Activated naive CD8-positive, alpha-beta T cell treated with anti-CD3 and anti-CD28 coated beads for 36 hours (primary cell): ENCODE data around the gene SLC17A8. TPM values are rescaled to one million over a fixed set of nuclear protein-coding genes. Genes with fewer than 3 reads are reported as not detected.
"Not testable (repeated sequence)": the region's sequence is repeated elsewhere in the genome, so short reads cannot be mapped to it uniquely, and the experiment has no call there.

ENCODE experiments used
- DNase-seq: peaks from one replicate; pipeline ENCODE4 v3.0.0; 2021
- H3K27ac Mint-ChIP-seq: one replicate; pipeline ENCODE4 v1.8.0; 2022; ENCODE audit warnings: mild to moderate bottlenecking, moderate library complexity, mixed read lengths
- H3K27me3 Mint-ChIP-seq: one replicate; pipeline ENCODE4 v1.8.0; 2022; ENCODE audit warnings: mild to moderate bottlenecking, mixed read lengths
- H3K36me3 Mint-ChIP-seq: one replicate; pipeline ENCODE4 v1.8.0; 2021; ENCODE audit warnings: mild to moderate bottlenecking, mixed read lengths
- H3K4me1 Mint-ChIP-seq: one replicate; pipeline ENCODE4 v1.8.0; 2021; ENCODE audit warnings: mixed read lengths
- H3K4me3 Mint-ChIP-seq: one replicate; pipeline ENCODE4 v1.8.0; 2022; ENCODE audit warnings: mild to moderate bottlenecking, moderate library complexity, mixed read lengths
- H3K9me3 Mint-ChIP-seq: one replicate; pipeline ENCODE4 v1.8.0; 2022; ENCODE audit warnings: mixed read lengths
- total RNA-seq, 2 experiments: library from RNA; stranded (reverse); gene quantifications; one replicate each; pipeline ENCODE4 v1.2.3, GENCODE V29; 2021

SLC17A8 gene
- total RNA-seq, 2 experiments from 2014 or later: not detected

DNA sequence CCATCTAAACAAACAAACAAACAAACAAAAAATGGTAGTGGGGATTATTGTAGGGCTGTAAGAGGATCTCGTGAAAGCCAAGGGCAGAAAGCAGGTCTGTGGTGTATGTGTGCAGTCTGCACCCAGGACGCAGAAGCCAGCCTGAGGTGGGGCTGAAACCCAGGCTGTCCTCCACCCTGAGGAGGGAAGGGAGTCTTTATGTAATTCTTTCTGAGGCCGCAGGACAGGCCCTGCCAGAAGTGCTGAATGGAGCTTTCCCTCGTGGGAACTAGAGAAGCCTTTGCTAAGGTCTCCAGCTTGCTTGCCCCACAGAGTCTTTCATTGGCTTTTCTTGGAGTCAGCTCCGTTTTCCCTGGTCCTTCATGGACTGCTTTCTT is 27.7 kb downstream of the SLC17A8 start:
- no peaks in the 10 kb centered on the region for H3K9me3 Mint-ChIP-seq
- peaks cover 7% of the 10 kb centered on the region for H3K27me3 Mint-ChIP-seq
- H3K4me1 Mint-ChIP-seq: no peaks in the 10 kb centered on the region
- no peak overlapping the region for H3K27ac Mint-ChIP-seq
- H3K36me3 Mint-ChIP-seq: no peaks in the 10 kb centered on the region
- no peak overlapping the region for H3K4me3 Mint-ChIP-seq
- DNase-seq: no peak

DNA sequence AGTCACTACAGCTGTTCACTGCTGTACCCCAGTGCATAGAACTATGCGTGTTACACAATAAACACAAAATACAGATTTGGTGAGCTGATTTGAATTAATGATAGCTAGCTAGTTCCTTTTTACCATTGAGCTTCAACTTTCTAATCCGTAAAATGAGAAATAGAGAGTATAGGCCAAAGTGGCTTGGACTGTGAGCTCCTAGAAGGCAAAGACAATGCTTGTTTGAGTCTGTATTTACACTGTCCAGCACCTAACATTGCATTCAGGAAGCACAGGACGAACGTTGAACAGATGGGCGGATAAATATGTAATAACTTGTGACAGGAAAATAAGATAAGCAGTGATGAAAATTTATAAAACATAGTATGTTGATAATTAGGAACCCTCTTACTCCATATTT is 31.5 kb downstream of the SLC17A8 start:
- H3K9me3 Mint-ChIP-seq: no peaks in the 10 kb centered on the region
- no peak for DNase-seq
- no peaks in the 10 kb centered on the region for H3K36me3 Mint-ChIP-seq
- no peak overlapping the region for H3K4me3 Mint-ChIP-seq
- H3K4me1 Mint-ChIP-seq: no peaks in the 10 kb centered on the region
- no peak overlapping the region for H3K27ac Mint-ChIP-seq
- H3K27me3 Mint-ChIP-seq: peaks cover 7% of the 10 kb centered on the region

DNA sequence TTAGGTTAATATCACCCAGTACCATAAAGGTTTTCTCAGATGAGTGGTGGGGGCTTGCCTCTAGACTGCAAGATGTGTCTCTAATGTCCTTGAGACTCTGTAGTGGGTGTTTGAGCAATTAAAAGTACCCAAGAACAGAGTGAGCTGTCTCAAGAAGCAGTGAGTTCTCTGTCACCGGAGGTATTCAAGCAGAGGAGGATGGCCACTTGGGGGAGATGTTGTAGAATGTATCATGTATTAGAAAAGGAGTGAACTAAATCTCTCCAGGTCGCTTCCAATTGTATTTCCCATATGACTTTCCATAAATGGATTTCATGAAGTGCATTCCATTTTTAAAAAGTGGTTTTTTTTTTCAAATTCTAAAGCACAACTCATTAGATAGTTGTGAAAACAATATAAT is 35.0 kb downstream of the SLC17A8 start:
- no peaks in the 10 kb centered on the region for H3K4me1 Mint-ChIP-seq
- H3K36me3 Mint-ChIP-seq: no peaks in the 10 kb centered on the region

DNA sequence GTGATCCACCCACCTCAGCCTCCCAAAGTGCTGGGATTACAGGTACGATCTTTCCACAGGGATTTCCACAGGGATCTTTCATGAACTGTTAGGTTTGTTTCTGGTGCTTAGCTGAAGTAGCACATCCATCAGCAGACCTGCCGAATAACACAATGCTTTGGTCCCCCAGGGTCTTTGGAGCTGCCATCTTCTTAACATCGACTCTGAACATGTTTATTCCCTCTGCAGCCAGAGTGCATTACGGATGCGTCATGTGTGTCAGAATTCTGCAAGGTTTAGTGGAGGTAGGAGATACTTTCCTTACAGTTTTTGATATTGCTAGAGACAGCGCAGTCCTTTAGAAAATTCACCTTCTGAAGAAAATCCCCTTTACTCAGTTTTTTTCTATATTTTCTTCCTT is 36.3 kb downstream of the SLC17A8 start:
- no peak for DNase-seq
- Mint-ChIP-seq H3K36me3 (no peaks in the 10 kb centered on the region), H3K27ac (no peak overlapping the region), H3K27me3 (peaks cover 3% of the 10 kb centered on the region), H3K4me1 (no peaks in the 10 kb centered on the region), H3K9me3 (no peaks in the 10 kb centered on the region), H3K4me3 (no peak overlapping the region)

More for the DNA sequence above, 35.0 kb downstream of the SLC17A8 start:
- H3K4me3 Mint-ChIP-seq: no peak overlapping the region
- no peaks in the 10 kb centered on the region for H3K9me3 Mint-ChIP-seq
- H3K27ac Mint-ChIP-seq: no peak overlapping the region
- no peak for DNase-seq
- peaks cover 7% of the 10 kb centered on the region for H3K27me3 Mint-ChIP-seq

DNA sequence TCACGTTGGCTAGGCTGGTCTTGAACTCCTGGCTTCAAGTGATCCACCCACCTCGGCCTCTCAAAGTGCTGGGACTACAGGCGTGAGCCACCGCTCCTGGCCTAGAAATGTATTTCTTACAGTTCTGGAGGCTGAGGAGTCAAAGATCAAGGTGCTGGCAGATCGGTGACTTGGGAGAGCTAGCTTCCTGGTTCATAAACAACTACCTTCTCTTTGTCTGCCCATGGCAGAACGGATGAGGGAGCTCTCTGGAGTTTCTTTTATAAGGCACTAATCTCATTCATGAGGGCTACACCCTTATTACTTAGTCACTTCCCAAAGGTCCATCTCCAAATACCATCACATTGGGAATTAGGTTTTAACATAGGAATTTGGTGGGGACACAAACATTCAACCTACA is 38.9 kb downstream of the SLC17A8 start:
- Mint-ChIP-seq H3K36me3 (no peaks in the 10 kb centered on the region), H3K27ac (no peak overlapping the region), H3K4me3 (no peak overlapping the region), H3K27me3 (no peaks in the 10 kb centered on the region), H3K4me1 (no peaks in the 10 kb centered on the region), H3K9me3 (no peaks in the 10 kb centered on the region)
- DNase-seq: no peak

DNA sequence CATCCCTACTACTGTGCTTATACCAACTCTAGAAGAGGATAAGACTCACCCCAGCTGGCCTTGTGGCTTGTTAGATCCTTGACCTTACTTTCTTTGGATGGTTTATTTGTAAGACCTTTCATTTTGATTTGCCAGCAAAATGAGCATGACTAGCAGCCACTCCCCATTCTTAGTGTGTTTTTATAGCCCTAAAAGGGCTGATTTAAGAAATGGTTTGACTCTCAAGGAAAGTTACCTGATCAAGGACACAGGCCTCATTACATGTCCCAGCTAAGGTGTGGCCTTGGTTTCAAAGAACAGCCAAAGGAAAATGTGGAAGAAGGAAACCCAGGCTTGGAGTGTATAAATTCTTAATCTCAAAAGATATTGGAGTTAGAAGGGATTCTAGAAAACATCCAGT is 41.4 kb downstream of the SLC17A8 start:
- H3K27ac Mint-ChIP-seq: no peak overlapping the region
- no peaks in the 10 kb centered on the region for H3K27me3 Mint-ChIP-seq
- no peak overlapping the region for H3K4me3 Mint-ChIP-seq
- no peaks in the 10 kb centered on the region for H3K4me1 Mint-ChIP-seq
- H3K9me3 Mint-ChIP-seq: no peaks in the 10 kb centered on the region
- no peak for DNase-seq
- no peaks in the 10 kb centered on the region for H3K36me3 Mint-ChIP-seq

DNA sequence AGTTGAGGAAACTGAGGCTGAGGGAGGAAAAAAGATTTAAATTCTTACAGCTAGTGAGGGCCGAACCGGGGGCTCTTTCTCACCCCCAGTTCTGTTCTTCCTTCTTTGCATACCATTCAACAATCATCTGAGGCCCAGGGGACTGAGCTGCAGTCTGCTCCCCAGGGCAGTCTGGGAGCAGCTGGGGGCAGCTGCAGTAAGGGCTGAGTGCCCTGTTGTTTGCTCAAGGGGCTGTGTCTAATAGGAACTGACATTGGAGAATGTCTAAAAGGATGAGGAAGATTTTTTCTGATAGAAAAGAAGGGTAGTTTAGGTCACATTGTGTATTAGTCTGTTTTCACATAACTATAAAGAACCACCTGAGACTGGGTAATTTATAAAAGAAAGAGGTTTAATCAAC is 42.2 kb downstream of the SLC17A8 start:
- Mint-ChIP-seq H3K4me1 (no peaks in the 10 kb centered on the region), H3K4me3 (no peak overlapping the region), H3K36me3 (no peaks in the 10 kb centered on the region), H3K27me3 (peaks cover 5% of the 10 kb centered on the region), H3K27ac (no peak overlapping the region), H3K9me3 (no peaks in the 10 kb centered on the region)
- no peak for DNase-seq

DNA sequence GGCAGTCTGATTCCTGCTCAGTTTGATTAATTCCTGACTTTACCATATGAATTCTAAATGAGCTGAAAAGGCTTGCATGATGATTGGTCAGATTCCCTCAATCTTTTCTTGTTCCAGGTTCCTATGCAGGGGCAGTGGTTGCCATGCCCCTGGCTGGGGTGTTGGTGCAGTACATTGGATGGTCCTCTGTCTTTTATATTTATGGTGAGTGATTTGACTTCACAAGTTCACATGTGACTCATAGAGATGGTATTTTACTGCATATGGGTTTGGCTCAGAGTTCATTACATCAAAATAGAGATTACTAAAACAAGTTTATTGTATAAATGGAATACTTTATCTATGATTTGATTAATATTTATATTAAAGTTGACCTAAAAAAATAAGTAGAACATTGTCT is 44.8 kb downstream of the SLC17A8 start:
- H3K27ac Mint-ChIP-seq: no peak overlapping the region
- H3K9me3 Mint-ChIP-seq: no peaks in the 10 kb centered on the region
- no peak for DNase-seq
- no peaks in the 10 kb centered on the region for H3K4me1 Mint-ChIP-seq
- no peak overlapping the region for H3K4me3 Mint-ChIP-seq
- H3K36me3 Mint-ChIP-seq: no peaks in the 10 kb centered on the region
- H3K27me3 Mint-ChIP-seq: peaks cover 8% of the 10 kb centered on the region

DNA sequence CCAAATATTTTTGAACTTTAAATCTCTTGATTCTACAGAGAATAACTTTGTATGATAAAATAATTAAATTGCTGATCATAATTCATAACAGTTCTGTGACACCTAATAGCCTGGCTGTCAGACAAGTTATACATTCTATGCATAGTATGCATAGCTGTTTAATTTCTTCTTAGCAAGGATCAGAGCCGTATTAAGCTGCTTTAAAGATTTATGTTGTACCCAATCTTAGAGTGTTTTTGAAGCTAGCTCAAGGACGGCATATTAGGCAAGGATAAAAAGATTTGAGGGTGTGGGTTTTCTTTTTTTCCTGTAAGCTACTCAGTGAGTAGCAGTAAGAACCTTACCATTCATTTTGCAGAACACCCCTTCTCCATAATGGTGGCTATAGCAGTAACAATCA is 45.9 kb downstream of the SLC17A8 start:
- H3K27ac Mint-ChIP-seq: no peak overlapping the region
- H3K27me3 Mint-ChIP-seq: peaks cover 8% of the 10 kb centered on the region
- no peak for DNase-seq
- no peak overlapping the region for H3K4me3 Mint-ChIP-seq
- no peaks in the 10 kb centered on the region for H3K9me3 Mint-ChIP-seq
- H3K4me1 Mint-ChIP-seq: no peaks in the 10 kb centered on the region
- no peaks in the 10 kb centered on the region for H3K36me3 Mint-ChIP-seq

DNA sequence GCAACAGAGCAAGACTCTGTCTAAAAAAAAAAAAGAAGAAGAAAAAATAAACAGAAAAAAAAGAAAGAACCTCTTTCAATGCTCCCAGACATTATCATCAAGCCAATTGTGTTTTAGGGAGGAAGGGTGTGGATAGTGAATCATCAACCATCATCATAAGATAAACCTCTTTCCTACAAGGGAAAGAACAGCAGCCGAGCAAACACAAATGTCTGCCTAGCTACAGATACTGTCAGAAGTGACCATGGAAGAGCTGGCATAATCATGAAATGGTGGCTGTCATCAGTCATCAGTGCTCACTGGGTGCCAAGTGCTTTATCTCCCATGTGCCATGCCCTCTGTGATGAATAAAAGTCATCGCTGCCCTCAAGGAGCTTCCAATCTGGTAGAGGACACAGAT is 46.6 kb downstream of the SLC17A8 start:
- DNase-seq: no peak
- Mint-ChIP-seq H3K4me3 (no peak overlapping the region), H3K27me3 (peaks cover 8% of the 10 kb centered on the region), H3K4me1 (no peaks in the 10 kb centered on the region), H3K36me3 (no peaks in the 10 kb centered on the region), H3K9me3 (no peaks in the 10 kb centered on the region), H3K27ac (no peak overlapping the region)

DNA sequence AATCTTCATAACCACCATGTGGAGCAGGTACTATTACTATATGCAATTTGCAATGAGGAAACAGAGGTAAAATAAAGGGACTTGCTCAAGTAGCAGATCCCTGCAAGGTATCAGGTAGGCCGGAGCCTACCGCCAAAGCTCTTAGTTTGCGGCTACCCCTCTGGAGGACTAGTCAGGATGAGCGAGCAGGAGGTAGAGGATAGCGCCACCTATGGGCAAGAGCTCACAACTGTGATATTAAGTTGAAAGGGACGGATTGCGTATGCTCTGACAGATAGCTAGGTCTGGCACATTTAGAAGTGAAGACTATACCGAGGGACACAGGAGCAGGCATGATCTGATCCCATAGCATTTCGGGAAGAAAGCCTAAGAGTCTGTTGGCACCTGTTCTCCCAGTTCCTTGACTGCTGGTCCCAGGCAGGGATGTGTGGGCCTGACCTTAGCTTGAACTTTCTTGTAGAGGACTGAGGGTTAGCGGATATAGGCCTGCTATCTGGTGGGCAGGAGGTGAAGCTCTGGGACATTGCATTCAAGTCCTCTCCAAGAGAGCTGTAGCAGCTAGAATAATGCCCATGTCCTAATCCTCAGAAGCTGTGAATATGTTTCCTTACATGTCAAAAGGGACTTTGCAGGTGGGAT is 48.0 kb downstream of the SLC17A8 start:
- DNase-seq: peak; percentile 28
- no peak overlapping the region for H3K4me3 Mint-ChIP-seq
- peaks cover 14% of the 10 kb centered on the region for H3K27me3 Mint-ChIP-seq
- H3K4me1 Mint-ChIP-seq: no peaks in the 10 kb centered on the region
- H3K9me3 Mint-ChIP-seq: no peaks in the 10 kb centered on the region
- H3K27ac Mint-ChIP-seq: no peak overlapping the region
- no peaks in the 10 kb centered on the region for H3K36me3 Mint-ChIP-seq

DNA sequence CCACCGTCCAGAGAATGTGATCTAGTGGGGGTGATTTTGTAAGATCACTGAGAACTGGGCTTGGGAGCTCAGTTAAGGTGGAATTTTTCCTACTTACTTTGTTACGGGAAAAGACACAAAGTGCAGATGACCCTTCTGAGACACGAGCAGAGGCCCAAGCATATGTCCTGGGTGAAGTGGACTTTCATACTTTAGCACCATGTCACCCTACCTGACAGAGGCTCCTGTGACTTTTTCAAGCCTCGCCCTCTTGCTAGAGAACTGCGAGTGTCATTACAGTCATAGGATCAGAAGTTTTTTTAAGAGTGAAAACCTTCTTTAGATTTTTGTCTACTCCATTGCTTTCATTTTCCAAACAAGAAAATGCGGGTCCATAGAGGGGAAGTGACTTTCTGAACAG is 56.1 kb downstream of the SLC17A8 start:
- Mint-ChIP-seq H3K27ac (no peak overlapping the region), H3K36me3 (no peaks in the 10 kb centered on the region), H3K4me1 (no peaks in the 10 kb centered on the region), H3K27me3 (peaks cover 12% of the 10 kb centered on the region), H3K4me3 (no peak overlapping the region), H3K9me3 (no peaks in the 10 kb centered on the region)
- DNase-seq: no peak

DNA sequence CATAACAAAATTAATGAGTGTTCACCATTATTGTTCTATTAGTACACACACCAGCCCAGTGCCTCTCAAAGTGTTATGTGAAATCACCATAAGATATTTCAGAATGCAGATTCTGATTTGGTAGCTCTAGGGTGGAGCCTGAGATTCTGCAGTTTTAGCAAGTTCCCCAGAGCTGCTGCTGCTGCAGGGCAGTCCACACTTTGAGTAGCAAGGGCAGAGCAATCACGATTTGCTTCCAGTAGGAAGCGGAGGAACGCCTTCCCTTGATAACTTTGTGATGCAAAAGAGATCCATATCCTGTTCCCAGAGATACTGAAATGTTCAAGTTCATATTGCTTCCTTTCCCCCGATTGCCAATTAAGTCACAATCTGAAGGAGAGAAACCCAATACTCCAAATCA is 57.9 kb downstream of the SLC17A8 start:
- no peaks in the 10 kb centered on the region for H3K36me3 Mint-ChIP-seq
- DNase-seq: no peak
- no peak overlapping the region for H3K4me3 Mint-ChIP-seq
- no peaks in the 10 kb centered on the region for H3K9me3 Mint-ChIP-seq
- no peak overlapping the region for H3K27ac Mint-ChIP-seq
- peaks cover 7% of the 10 kb centered on the region for H3K27me3 Mint-ChIP-seq
- no peaks in the 10 kb centered on the region for H3K4me1 Mint-ChIP-seq

DNA sequence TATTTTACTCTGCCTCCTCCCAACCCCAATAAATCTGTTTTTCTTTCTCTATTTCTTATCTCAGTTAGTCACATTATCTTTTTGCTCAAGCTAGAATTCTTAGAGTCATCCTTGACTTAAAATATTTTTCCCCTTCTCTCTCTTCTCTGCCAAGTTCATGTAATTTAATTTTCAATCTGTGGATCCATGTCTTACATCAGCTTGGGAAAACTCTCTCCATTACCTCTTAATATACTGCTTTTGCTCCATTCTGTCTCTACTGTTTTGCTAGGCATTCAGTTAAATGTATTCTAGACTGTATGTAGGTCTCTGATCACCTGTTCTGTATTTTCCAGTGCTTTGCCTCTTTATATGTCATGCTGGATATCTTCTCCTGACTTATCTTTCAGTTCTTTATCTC is 65.8 kb downstream of the SLC17A8 start:
- no peak overlapping the region for H3K4me3 Mint-ChIP-seq
- DNase-seq: no peak
- H3K4me1 Mint-ChIP-seq: no peaks in the 10 kb centered on the region
- no peaks in the 10 kb centered on the region for H3K36me3 Mint-ChIP-seq
- H3K9me3 Mint-ChIP-seq: peaks cover 6% of the 10 kb centered on the region
- no peak overlapping the region for H3K27ac Mint-ChIP-seq
- H3K27me3 Mint-ChIP-seq: peaks cover 14% of the 10 kb centered on the region

DNA sequence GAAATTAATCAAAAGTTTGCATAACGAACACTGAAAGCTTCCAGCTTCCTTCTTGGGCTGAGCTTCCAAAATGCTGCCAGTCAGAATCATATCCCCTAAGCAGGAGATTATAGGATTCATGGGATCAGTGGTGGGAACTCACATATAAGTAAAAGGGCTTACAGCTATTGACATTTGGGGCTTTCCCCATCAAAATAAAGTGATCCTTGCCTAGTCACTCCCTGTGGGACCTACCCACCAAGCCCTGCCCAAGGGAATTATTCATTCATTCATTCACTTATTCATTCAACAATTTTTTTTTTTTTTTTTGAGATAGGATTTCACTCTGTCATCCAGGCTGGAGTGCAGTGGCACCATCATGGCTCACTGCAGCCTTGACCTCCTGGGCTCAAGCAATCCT is 69.3 kb downstream of the SLC17A8 start:
- Mint-ChIP-seq H3K4me3 (no peak overlapping the region), H3K27me3 (peaks cover 14% of the 10 kb centered on the region), H3K4me1 (no peaks in the 10 kb centered on the region), H3K9me3 (peaks cover 8% of the 10 kb centered on the region), H3K36me3 (no peaks in the 10 kb centered on the region), H3K27ac (no peak overlapping the region)
- no peak for DNase-seq

DNA sequence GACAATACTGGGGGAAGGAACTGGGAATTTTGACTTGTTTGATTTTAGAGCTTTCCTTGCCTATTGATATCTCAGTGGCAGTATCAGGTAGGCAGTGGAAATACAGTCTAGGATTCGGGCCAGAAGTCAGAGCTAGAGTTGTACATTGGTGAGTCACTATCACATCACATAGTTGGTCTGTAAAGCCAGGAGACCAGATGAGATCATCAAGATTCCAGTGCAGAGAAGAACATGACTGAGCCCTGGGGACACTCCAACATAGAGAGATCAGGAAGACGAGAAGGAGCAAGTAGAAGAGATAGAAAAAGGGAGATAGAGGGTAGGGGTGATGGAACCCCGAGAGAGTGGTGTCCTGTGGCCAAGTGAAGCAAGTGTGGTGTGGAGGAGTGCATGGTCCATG is 70.2 kb downstream of the SLC17A8 start:
- Mint-ChIP-seq H3K4me3 (no peak overlapping the region), H3K27me3 (peaks cover 14% of the 10 kb centered on the region), H3K36me3 (no peaks in the 10 kb centered on the region), H3K27ac (no peak overlapping the region), H3K9me3 (peaks cover 8% of the 10 kb centered on the region), H3K4me1 (no peaks in the 10 kb centered on the region)
- DNase-seq: no peak

DNA sequence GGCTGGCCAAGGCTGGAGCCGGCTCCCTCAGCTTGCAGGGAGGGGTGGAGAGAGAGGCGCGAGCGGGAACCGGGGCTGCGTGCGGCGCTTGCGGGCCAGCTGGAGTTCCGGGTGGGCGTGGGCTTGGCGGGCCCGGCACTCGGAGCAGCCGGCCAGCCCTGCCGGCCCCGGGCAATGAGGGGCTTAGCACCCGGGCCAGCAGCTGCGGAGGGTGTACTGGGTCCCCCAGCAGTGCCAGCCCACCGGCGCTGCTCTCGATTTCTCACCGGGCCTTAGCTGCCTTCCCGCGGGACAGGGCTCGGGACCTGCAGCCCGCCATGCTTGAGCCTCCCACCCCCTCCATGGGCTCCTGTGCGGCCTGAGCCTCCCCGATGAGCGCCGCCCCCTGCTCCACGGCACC is 73.4 kb downstream of the SLC17A8 start:
- not testable (repeated sequence) for DNase-seq, H3K4me1 Mint-ChIP-seq, H3K27ac Mint-ChIP-seq, H3K36me3 Mint-ChIP-seq, H3K27me3 Mint-ChIP-seq, H3K9me3 Mint-ChIP-seq, H3K4me3 Mint-ChIP-seq
